CD4-positive, alpha-beta memory T cell (primary cell): Measurements from ENCODE around the gene NRXN3. TPM values are rescaled to one million over a fixed set of nuclear protein-coding genes. Genes with fewer than 3 reads are reported as not detected.

ENCODE experiments used
- CTCF ChIA-PET: fragments of 350-600 bp; sonication (Branson Sonifier 250); formaldehyde crosslinking; loops from one replicate; lab custom pipeline; 2021; ENCODE audit warnings: inconsistent platforms; ENCODE audit not compliant: partially characterized antibody; lab: Charles Lee
- POLR2A ChIA-PET: fragments of 350-600 bp; sonication (Branson Sonifier 250); formaldehyde crosslinking; loops from one replicate; lab custom pipeline; 2021; ENCODE audit not compliant: partially characterized antibody; lab: Charles Lee
- DNase-seq, 5 donors: peaks; one replicate each; pipeline versions ENCODE4 v3.0.0 to v3.0.0-alpha.2; 2020 to 2022; ENCODE audit warnings: mixed read lengths in 1 of 5
- H3K27ac ChIP-seq: one replicate; pipeline ENCODE4 v1.7.0; 2013; ENCODE audit warnings: low read depth, low read length
- H3K27me3 ChIP-seq: 2 replicates; pipeline ENCODE4 v1.7.0; 2013; ENCODE audit warnings: mild to moderate bottlenecking, low read length, moderate library complexity; ENCODE audit not compliant: insufficient read depth
- H3K36me3 ChIP-seq: 2 replicates; pipeline ENCODE4 v1.7.0; 2013; ENCODE audit warnings: mild to moderate bottlenecking, low read length, moderate library complexity; ENCODE audit not compliant: insufficient read depth
- H3K4me1 ChIP-seq: 2 replicates; pipeline ENCODE4 v1.7.0; 2013; ENCODE audit warnings: mild to moderate bottlenecking, low read length, moderate library complexity; ENCODE audit not compliant: insufficient read depth
- H3K4me3 ChIP-seq, 2 donors: one replicate each; pipeline ENCODE4 v1.7.0; 2013; ENCODE audit warnings: low read length in 2 of 2, mild to moderate bottlenecking in 1 of 2
- H3K9me3 ChIP-seq, 2 donors: one replicate each; pipeline ENCODE4 v1.7.0; 2013; ENCODE audit warnings: low read length in 2 of 2, control low read depth in 1 of 2; ENCODE audit not compliant: control insufficient read depth in 1 of 2
- H3K27ac Mint-ChIP-seq, 7 donors: one replicate each; pipeline ENCODE4 v1.8.0; 2020 to 2021; ENCODE audit warnings: mixed read lengths in 7 of 7, mild to moderate bottlenecking in 6 of 7, inconsistent platforms in 3 of 7, moderate library complexity in 3 of 7
- H3K27me3 Mint-ChIP-seq, 2 donors: one replicate each; pipeline ENCODE4 v1.8.0; 2020 to 2021; ENCODE audit warnings: mixed read lengths in 2 of 2
- H3K36me3 Mint-ChIP-seq, 2 donors: one replicate each; pipeline ENCODE4 v1.8.0; 2020 to 2021; ENCODE audit warnings: mixed read lengths in 2 of 2, inconsistent platforms in 1 of 2, mild to moderate bottlenecking in 1 of 2
- H3K4me1 Mint-ChIP-seq, 4 donors: one replicate each; pipeline ENCODE4 v1.8.0; 2020 to 2021; ENCODE audit warnings: mixed read lengths in 4 of 4, mild to moderate bottlenecking in 1 of 4
- H3K4me3 Mint-ChIP-seq, 8 donors: one replicate each; pipeline ENCODE4 v1.8.0; 2020 to 2021; ENCODE audit warnings: mixed read lengths in 8 of 8, mild to moderate bottlenecking in 7 of 8, moderate library complexity in 6 of 8, inconsistent platforms in 3 of 8
- H3K9me3 Mint-ChIP-seq, 8 donors: one replicate each; pipeline ENCODE4 v1.8.0; 2020 to 2021; ENCODE audit warnings: mixed read lengths in 8 of 8, mild to moderate bottlenecking in 5 of 8, inconsistent platforms in 3 of 8, moderate library complexity in 1 of 8
- intact Hi-C: fragments of 100-400 bp; cut with micrococcal nuclease; formaldehyde crosslinking; loops from one replicate; pipeline ENCODE4 v1.15.1; 2023
- polyA plus RNA-seq, 2 donors: library from polyadenylated mRNA; unstranded; fragments of 300-500 nt; fragmentation: Illumina TruSeq; gene quantifications; one replicate each; pipeline ENCODE4 v1.2.3, GENCODE V29; 2021
- total RNA-seq, 2 experiments: library from RNA; stranded (reverse); gene quantifications; one replicate each; pipeline ENCODE4 v1.2.3, GENCODE V29; 2021

The NRXN3 gene
- total and polyA plus RNA-seq, 4 experiments from 2014 or later, result not detected

DNA sequence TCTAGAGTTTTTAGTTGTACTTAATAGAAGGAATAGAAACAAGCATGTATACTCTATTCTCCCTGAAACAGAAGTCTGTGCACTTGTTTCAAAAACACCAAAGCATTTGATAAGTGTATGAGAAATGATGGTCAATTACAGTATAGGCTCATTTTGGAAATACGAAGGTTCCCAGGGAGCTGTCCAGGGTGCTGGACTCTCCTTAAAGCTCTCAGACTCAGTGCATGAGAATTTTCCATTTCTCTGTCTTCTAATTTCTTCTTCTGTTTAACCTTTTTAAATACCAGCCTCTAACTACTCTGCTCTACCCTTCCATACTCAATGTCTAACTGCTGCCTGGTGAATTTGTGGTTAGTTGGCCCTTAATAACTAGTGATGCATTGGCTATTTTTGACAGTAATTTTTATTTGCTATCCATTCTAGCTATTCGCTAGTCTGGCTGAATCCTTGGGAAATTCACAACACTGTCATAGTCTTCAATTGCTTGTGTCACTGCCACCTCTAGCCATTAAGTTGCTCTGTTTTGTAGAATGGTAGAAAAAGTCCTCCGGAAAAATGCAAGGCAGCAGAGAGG, 229.2 kb downstream of the NRXN3 start:
- no peaks in the 10 kb centered on the region for H3K9me3 ChIP-seq
- no peaks in the 10 kb centered on the region for H3K27me3 ChIP-seq
- Mint-ChIP-seq H3K27me3 (peaks cover 0 to 5% of the 10 kb centered on the region in 2 donors), H3K27ac (no peak overlapping the region), H3K4me1 (no peaks in the 10 kb centered on the region), H3K4me3 (no peak overlapping the region), H3K9me3 (peaks cover 0 to 9% (median 1%) of the 10 kb centered on the region in 8 donors), H3K36me3 (peaks cover 0 to 3% of the 10 kb centered on the region in 2 donors)
- H3K4me3 ChIP-seq, result no peak overlapping the region
- ChIA-PET POLR2A (no interaction called here), CTCF (no interaction called here)
- no peak for DNase-seq
- H3K36me3 ChIP-seq, result no peaks in the 10 kb centered on the region
- H3K27ac ChIP-seq, result no peak overlapping the region
- no peaks in the 10 kb centered on the region for H3K4me1 ChIP-seq
- intact Hi-C loops, result no loop called here

DNA sequence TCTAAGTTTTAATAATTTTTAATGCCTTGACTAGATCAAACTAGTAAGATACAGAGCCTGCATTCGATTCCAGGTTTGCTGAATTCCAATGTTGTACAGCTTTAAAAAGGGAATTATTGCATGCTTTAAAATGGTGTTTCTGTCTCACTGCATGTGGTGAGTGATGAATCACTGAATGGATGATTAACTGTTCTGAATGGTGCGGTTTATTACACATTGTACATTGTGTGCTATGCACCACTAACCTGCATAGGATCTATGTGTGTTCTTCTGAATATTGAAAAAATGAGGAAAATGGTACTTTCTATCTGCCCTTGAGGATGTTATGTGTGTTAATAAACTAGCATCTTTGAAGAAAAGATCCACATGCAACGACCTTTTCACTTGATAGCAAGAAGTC, 231.7 kb downstream of the NRXN3 start:
- intact Hi-C loops, result no loop called here
- Mint-ChIP-seq H3K27me3 (peaks cover 0 to 5% of the 10 kb centered on the region in 2 donors), H3K4me1 (no peaks in the 10 kb centered on the region), H3K36me3 (peaks cover 0 to 3% of the 10 kb centered on the region in 2 donors), H3K9me3 (peaks cover 0 to 9% (median 2%) of the 10 kb centered on the region in 8 donors), H3K4me3 (no peak overlapping the region), H3K27ac (no peak overlapping the region)
- Histone ChIP-seq H3K4me3 (no peak overlapping the region), H3K4me1 (no peaks in the 10 kb centered on the region), H3K36me3 (no peaks in the 10 kb centered on the region), H3K9me3 (no peaks in the 10 kb centered on the region), H3K27me3 (no peaks in the 10 kb centered on the region), H3K27ac (no peak overlapping the region)
- ChIA-PET CTCF (no interaction called here), POLR2A (no interaction called here)
- DNase-seq, result no peak

DNA sequence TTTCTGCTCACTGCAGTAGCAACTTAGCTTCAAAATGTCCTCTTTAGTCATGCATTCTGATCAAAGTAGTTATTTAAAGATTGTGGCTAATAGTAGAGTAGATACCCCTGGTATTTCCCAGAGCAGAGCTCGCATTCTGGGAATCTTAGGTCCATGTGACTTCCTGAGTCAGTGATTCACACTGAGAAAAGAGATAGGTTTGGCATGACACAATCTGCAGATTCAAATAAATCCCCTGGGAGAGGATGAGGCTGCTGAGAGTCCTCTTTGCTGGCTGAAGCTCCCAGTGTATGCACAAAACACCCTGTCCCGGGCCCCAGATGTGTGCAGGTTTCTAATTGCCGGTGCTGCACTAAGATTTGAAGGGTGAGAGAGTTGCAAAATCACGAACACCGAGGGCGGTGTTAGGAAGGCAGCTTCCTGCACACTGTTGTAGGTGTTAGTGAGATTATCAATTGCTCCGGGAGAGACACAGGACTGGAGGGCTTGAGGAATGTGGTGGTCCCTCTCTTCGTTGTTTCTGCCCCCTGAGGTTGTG, 233.2 kb downstream of the NRXN3 start:
- intact Hi-C loops, result no loop called here
- no peak overlapping the region for H3K4me3 ChIP-seq
- ChIA-PET POLR2A (no interaction called here), CTCF (no interaction called here)
- no peak for DNase-seq
- peaks cover 0 to 7% (median 2%) of the 10 kb centered on the region in 8 donors for H3K9me3 Mint-ChIP-seq
- H3K4me3 Mint-ChIP-seq, result no peak overlapping the region
- no peak overlapping the region for H3K27ac ChIP-seq
- no peaks in the 10 kb centered on the region for H3K36me3 ChIP-seq
- H3K4me1 ChIP-seq, result no peaks in the 10 kb centered on the region
- peaks cover 0 to 3% of the 10 kb centered on the region in 2 donors for H3K36me3 Mint-ChIP-seq
- H3K4me1 Mint-ChIP-seq, result no peaks in the 10 kb centered on the region
- no peaks in the 10 kb centered on the region for H3K9me3 ChIP-seq
- peaks cover 0 to 5% of the 10 kb centered on the region in 2 donors for H3K27me3 Mint-ChIP-seq
- no peaks in the 10 kb centered on the region for H3K27me3 ChIP-seq
- no peak overlapping the region for H3K27ac Mint-ChIP-seq

DNA sequence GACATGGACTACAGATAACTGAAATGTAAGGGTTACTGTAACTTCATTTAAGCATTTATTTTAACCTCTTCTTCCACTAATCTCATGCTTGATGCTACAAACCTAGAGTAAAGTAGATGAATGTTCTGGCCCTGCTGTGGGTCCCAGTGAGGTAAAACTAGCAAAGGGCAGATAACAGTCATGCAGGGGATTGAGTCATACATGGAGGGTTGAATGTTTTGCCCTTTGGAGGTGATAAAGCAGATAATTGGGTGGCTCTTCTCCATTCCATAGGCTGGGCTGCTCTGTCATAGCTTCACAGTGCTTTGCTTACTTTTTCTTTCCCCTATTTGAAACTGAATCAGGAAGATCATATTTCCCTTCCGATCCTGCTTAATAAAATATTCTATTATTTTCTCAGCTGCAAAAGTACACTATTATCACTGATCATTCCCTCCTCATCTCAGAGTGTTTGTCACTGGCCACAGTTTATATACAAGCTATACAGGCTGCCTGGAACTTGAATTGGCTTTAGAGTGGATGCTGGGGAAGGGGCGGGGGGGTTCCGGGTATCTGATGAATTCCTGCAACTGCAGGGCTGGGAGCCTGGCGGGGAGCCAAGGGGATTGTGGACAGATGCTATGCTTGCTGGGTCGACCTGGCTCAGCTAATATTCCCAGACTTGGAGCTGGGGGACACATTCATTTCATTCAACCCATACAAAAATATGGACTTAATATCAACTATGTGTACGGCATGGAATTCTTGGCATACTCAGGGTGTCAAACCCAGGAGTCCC, 235.1 kb downstream of the NRXN3 start:
- H3K36me3 ChIP-seq, result no peaks in the 10 kb centered on the region
- no peak overlapping the region for H3K27ac ChIP-seq
- DNase-seq, result no peak
- CTCF ChIA-PET, result no interaction called here
- H3K27me3 ChIP-seq, result no peaks in the 10 kb centered on the region
- peaks cover 0 to 5% of the 10 kb centered on the region in 2 donors for H3K27me3 Mint-ChIP-seq
- H3K9me3 Mint-ChIP-seq, result peaks cover 0 to 6% (median under 1%) of the 10 kb centered on the region in 8 donors
- no peaks in the 10 kb centered on the region for H3K36me3 Mint-ChIP-seq
- POLR2A ChIA-PET, result no interaction called here
- H3K4me3 Mint-ChIP-seq, result no peak overlapping the region
- no peak overlapping the region for H3K27ac Mint-ChIP-seq
- H3K4me1 Mint-ChIP-seq, result no peaks in the 10 kb centered on the region
- H3K4me3 ChIP-seq, result no peak overlapping the region
- H3K9me3 ChIP-seq, result no peaks in the 10 kb centered on the region
- H3K4me1 ChIP-seq, result no peaks in the 10 kb centered on the region
- intact Hi-C loops, result no loop called here

DNA sequence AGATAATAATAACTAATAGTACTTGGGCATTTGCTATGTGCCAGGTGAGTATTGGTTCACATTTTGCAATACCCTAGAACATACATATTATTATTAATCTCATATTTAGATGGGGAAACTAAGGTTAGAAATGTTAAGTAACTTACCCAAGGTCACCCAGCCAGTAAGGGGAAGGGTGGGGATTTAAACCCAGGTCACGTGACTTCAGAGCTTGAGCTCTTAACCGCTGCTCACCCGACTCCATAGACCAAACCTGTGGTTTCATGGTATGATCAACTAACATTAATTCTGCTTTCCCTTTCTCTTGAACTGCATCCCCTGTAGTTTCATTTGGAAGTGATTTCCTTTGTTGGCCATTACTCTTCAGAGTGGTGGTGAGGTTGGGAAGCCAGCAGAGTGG, 242.3 kb downstream of the NRXN3 start:
- Histone ChIP-seq H3K27me3 (no peaks in the 10 kb centered on the region), H3K9me3 (no peaks in the 10 kb centered on the region), H3K27ac (no peak overlapping the region), H3K36me3 (no peaks in the 10 kb centered on the region), H3K4me1 (no peaks in the 10 kb centered on the region), H3K4me3 (no peak overlapping the region)
- Mint-ChIP-seq H3K4me1 (no peaks in the 10 kb centered on the region), H3K36me3 (no peaks in the 10 kb centered on the region), H3K27ac (no peak overlapping the region), H3K9me3 (peaks cover 0 to 9% (median 4%) of the 10 kb centered on the region in 8 donors), H3K4me3 (no peak overlapping the region), H3K27me3 (peaks cover 0 to 3% of the 10 kb centered on the region in 2 donors)
- CTCF ChIA-PET, result no interaction called here
- POLR2A ChIA-PET, result no interaction called here
- intact Hi-C loops, result no loop called here
- no peak for DNase-seq

DNA sequence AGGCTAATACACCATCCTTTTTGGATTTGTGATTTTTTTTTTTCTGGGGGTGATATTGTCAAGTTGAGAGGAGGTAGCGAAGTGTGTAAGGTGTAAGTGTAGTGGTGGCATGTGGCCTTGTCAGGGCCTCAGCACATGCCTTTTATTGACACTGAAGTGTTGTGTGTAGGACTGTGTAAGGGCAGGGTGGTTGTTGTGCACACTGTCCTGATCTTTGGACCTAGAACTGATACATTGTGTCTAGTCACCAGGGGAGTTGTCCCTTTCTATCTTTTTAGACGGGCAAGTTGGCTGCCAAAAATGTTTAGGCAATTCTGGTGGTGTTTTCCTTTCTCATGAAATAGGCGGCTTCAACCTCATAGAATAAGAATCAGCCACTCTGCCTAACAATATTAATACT, 244.0 kb downstream of the NRXN3 start:
- Mint-ChIP-seq H3K9me3 (peaks cover 0 to 8% (median 4%) of the 10 kb centered on the region in 8 donors), H3K4me1 (no peaks in the 10 kb centered on the region), H3K4me3 (no peak overlapping the region), H3K27me3 (peaks cover 0 to 3% of the 10 kb centered on the region in 2 donors), H3K27ac (no peak overlapping the region), H3K36me3 (no peaks in the 10 kb centered on the region)
- Histone ChIP-seq H3K4me1 (no peaks in the 10 kb centered on the region), H3K4me3 (no peak overlapping the region), H3K36me3 (no peaks in the 10 kb centered on the region), H3K27me3 (no peaks in the 10 kb centered on the region), H3K27ac (no peak overlapping the region), H3K9me3 (no peaks in the 10 kb centered on the region)
- DNase-seq, result no peak
- intact Hi-C loops, result no loop called here
- ChIA-PET CTCF (no interaction called here), POLR2A (no interaction called here)

DNA sequence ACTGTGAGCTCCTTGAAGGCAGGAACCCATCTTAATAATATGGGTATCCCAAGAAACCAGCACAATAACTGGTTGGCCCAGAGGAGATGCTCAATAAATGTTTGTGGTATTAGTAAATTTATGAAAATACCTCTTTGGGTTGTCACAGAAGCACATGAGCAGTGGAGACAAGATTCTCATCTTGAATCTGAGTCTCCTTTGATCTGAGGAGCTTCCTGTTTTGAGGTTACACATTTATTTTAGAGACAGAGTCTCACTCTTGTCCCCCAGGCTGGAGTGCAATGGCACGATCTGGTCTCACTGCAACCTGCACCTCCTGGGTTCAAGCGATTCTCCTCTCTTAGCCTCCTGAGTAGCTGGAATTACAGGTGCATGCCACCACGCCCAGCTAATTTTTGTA, 247.4 kb downstream of the NRXN3 start:
- H3K27ac Mint-ChIP-seq, result no peak overlapping the region
- H3K36me3 Mint-ChIP-seq, result no peaks in the 10 kb centered on the region
- ChIA-PET CTCF (no interaction called here), POLR2A (no interaction called here)
- peaks cover 0 to 5% of the 10 kb centered on the region in 2 donors for H3K27me3 Mint-ChIP-seq
- Histone ChIP-seq H3K27me3 (no peaks in the 10 kb centered on the region), H3K9me3 (no peaks in the 10 kb centered on the region), H3K36me3 (no peaks in the 10 kb centered on the region), H3K4me3 (no peak overlapping the region), H3K4me1 (no peaks in the 10 kb centered on the region), H3K27ac (no peak overlapping the region)
- DNase-seq, result no peak
- H3K4me1 Mint-ChIP-seq, result no peaks in the 10 kb centered on the region
- H3K4me3 Mint-ChIP-seq, result no peak overlapping the region
- peaks cover 0 to 7% (median 3%) of the 10 kb centered on the region in 8 donors for H3K9me3 Mint-ChIP-seq
- intact Hi-C loops, result no loop called here
